Activated T-cell treated with anti-CD3 and anti-CD28 coated beads for 4 hours (primary cell): ENCODE results near the gene PRDM1.

Experiments
- DNase-seq: peaks from one replicate; pipeline ENCODE4 v3.0.0-alpha.2; 2020

Gene PRDM1

DNA sequence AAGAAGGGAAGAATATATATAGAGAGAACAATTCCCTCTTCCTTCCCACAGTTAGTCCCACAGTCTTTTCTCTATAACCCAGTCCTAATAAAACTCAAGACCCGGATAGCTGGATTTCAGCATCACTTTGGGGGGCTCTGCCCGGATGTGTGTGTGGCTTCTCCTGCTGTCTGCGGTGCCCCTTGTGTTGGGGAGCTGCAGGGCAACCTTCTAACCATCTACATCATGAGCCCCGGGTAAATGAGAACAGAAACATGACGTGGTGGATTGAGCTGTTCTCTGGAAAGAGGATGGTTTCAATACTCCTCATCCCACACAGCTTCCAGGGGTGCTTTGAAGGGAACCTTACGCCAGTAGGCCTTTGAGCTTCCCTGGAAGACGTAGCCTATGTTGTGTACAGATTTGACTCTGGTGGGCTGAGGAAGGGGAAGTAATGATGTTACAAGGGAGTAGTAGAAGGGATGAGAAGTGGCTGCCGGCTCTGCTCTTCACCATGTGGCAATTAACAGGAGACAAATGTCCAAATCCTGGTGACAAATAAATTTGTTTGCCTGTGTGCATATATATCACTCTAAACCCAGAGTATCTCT lies 13.5 kb upstream of the PRDM1 start:
- DNase-seq, result no peak

DNA sequence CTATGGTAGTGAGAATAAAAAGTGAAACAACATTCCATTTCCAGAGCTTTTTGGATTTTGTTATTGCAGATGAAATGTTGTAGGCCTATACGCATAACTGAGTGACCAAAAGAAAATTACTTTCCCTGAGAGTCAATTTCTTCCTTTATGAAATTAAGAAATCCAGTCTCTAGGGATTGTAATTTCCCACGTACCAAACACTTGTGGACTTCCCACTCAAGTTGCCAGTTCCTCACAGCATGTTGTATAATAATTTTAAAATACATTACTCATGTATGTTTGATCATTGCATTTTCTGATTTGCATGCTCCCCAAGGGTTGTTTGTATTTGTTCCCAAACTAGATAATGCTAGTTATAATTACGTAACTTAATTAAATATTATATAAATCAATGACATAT lies 12.0 kb upstream of the PRDM1 start:
- DNase-seq, result no peak

DNA sequence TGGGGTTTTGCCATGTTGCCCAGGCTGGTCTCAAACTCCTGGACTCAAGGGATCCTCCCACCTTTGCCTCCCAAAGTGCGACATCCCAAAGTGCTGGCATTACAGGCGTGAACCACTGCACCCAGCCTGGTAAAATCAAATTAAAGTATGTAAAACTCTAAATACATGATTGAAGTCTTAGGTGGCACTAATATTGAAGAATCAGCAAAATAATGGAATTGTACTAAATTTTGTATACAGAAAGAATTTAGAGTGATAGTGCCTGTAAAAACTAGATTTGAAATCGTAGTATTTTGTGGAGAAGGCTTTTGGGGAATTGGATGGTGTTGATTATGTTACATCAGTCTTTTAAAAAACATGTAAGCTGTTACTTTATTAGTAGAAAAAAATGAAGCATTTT lies 10.0 kb upstream of the PRDM1 start:
- DNase-seq, result no peak

DNA sequence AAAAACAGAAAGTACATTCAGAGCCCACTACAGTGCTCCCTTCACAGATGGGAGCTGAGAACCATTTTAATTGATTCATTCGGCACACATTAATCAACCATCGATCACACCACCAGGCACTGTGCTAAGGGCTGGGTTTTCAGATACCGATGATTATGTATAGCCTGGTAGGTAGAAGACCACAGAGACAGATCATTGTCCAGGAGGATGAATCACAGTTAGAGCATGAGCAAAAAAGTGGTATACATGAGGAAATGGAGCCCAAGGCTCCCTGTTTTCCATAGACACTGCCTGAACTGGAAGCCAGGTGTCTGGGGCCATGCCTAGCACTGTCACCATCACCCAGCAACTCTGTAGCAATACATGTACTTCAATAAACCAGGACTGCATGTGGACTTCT lies 9.0 kb upstream of the PRDM1 start:
- no peak for DNase-seq

GRCh38 chr6:106077881-106078280 lies 8.3 kb upstream of the PRDM1 start:
- no peak for DNase-seq

- DNase-seq, result no peak
Measured at GRCh38 chr6:106079961-106080762, 6.0 kb upstream of the PRDM1 start.

GRCh38 chr6:106080763-106081095 lies 5.4 kb upstream of the PRDM1 start:
- DNase-seq, result no peak

DNA sequence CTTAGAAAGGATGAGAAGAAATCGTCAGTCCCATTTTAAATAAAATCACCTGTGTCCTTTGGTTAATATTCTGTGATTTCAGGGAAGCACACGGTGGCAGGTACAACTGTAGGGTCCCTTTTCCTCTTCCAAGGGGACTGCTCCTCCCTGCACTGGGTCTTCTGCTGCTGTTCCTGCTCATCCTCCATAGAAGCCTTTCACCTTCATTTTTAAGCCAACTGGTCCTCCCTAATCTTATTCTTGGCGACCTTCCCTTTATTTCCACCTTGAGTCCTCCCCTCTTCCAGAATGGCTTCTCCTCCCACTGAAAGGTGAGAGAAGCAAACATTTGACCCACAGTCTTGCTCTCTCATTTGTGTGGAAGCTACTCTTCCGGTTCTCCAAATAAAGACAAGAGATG lies 4.4 kb upstream of the PRDM1 start:
- DNase-seq, result no peak

DNA sequence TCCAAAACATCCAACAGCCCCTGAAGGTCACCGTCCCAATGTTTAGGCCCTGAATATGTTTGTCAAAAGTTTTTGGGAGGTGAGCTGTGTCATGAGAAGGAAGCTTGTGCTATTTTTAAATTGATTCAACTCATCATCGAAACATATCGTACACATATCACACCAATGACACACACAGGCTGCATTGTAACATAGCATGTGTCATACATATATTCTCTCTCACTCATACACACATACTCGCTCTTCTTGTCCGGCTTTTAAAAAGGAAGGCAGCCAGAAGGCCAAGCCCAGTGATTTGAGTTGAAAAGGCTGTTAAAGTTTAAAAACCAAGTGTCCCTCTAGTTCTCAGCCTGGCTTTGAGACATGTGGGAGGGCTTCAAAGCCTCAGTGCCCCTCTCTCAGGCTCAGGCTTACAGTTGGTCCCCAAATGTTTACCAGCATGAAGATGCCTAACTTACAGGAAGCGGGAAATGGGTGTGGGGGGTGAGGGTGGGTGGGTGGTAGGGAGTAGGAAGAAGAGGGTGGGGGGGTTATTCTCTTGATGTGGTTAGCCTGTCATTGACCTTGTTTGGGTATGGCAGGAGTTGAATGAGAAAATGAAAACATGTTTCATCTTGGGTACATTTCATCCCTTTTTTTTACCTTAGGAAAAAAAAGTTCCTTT lies 3.3 kb upstream of the PRDM1 start:
- no peak for DNase-seq

DNA sequence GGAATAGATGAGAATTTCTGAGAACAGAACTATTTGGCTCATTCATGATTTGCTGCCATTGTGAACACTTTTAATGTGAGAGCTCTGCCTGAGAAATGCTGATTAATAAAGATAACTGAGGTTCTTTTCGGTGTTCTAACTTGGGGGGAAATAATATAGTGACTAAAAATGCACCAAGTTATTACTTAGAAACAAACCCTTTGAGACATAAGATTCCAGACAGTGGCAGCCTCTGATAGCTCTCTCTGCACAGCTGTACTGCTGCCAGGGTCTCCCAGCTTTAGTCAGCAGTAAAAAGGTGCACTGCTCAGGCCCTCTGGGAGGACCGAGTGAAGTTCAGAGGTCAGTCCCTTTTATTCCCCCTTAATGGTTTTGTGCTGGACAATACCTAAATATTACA lies 2.5 kb upstream of the PRDM1 start:
- no peak for DNase-seq

GRCh38 chr6:106084106-106084988 lies 1.8 kb upstream of the PRDM1 start:
- no peak for DNase-seq

- DNase-seq, result no peak
Measured at GRCh38 chr6:106084989-106085691, 996 bp upstream of the PRDM1 start.

GRCh38 chr6:106085692-106085983 lies 498 bp upstream of the PRDM1 start:
- no peak for DNase-seq

GRCh38 chr6:106086814-106087175 lies 659 bp downstream of the PRDM1 start:
- no peak for DNase-seq

- DNase-seq, result no peak
Measured at GRCh38 chr6:106087548-106088325, 1.6 kb downstream of the PRDM1 start.

DNA sequence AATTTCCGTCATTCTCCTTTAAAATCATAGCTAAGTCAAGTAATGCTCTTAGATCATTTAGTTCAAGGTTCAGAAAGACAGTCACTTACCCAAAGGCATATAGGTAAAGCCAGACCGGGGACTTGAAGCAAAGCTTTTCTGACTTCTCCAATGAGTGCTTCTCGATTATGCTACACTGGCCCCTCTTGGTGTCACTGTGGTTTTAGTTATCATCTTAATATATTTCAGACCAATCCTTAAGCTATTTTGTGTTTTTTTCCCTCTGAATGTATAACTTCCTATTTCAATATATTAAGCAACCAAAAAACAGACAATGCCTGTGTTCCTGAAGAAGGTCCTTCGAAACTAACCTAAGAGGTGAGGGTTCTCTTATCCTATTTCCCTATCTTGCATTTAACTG lies 3.9 kb downstream of the PRDM1 start:
- DNase-seq, result no peak

GRCh38 chr6:106092279-106092678 lies 6.1 kb downstream of the PRDM1 start:
- no peak for DNase-seq

GRCh38 chr6:106094261-106094963 lies 8.3 kb downstream of the PRDM1 start:
- DNase-seq, result no peak

- no peak for DNase-seq
Measured at GRCh38 chr6:106094964-106095335, 8.8 kb downstream of the PRDM1 start.

- DNase-seq, result no peak
Measured at GRCh38 chr6:106097411-106098231, 11.5 kb downstream of the PRDM1 start.
